ENCODE results near the gene EML4. TPM values are rescaled to one million over a fixed set of nuclear protein-coding genes. Genes with fewer than 3 reads are reported as not detected.

Gene EML4
- total RNA-seq, 1 experiment from 2014 or later: 37.1 TPM

- DNase-seq (ENCODE audit: low read depth): peak; percentile 63
Observed at GRCh38 chr2:42136782-42137124, 32.4 kb upstream of the EML4 start.

- no peak for DNase-seq (ENCODE audit: low read depth)
Observed at GRCh38 chr2:42137125-42137841, 31.9 kb upstream of the EML4 start.

- DNase-seq (ENCODE audit: low read depth): peak; percentile 98
Observed at GRCh38 chr2:42138163-42139015, 30.8 kb upstream of the EML4 start.

- DNase-seq (ENCODE audit: low read depth): no peak
Observed at GRCh38 chr2:42139101-42139500, 30.1 kb upstream of the EML4 start.

- DNase-seq (ENCODE audit: low read depth): peak; percentile 47
Observed at GRCh38 chr2:42140496-42140895, 28.7 kb upstream of the EML4 start.

GRCh38 chr2:42141687-42142546 lies 27.2 kb upstream of the EML4 start:
- DNase-seq (ENCODE audit: low read depth): peak; percentile 69

- no peak for DNase-seq (ENCODE audit: low read depth)
Observed at GRCh38 chr2:42142547-42143184, 26.5 kb upstream of the EML4 start.

GRCh38 chr2:42147641-42148274 lies 21.4 kb upstream of the EML4 start:
- DNase-seq (ENCODE audit: low read depth): peak; percentile 38

- no peak for DNase-seq (ENCODE audit: low read depth)
Observed at GRCh38 chr2:42150159-42150558, 19.0 kb upstream of the EML4 start.

- DNase-seq (ENCODE audit: low read depth): no peak
Observed at GRCh38 chr2:42153944-42154581, 15.1 kb upstream of the EML4 start.

GRCh38 chr2:42156721-42157120 lies 12.4 kb upstream of the EML4 start:
- no peak for DNase-seq (ENCODE audit: low read depth)

- DNase-seq (ENCODE audit: low read depth): no peak
Observed at GRCh38 chr2:42161444-42161843, 7.7 kb upstream of the EML4 start.

GRCh38 chr2:42163444-42164045 lies 5.6 kb upstream of the EML4 start:
- DNase-seq (ENCODE audit: low read depth): no peak

GRCh38 chr2:42164046-42164445 lies 5.1 kb upstream of the EML4 start:
- DNase-seq (ENCODE audit: low read depth): no peak

- DNase-seq (ENCODE audit: low read depth): no peak
Observed at GRCh38 chr2:42164971-42165370, 4.2 kb upstream of the EML4 start.

GRCh38 chr2:42167458-42167857 lies 1.7 kb upstream of the EML4 start:
- DNase-seq (ENCODE audit: low read depth): no peak

GRCh38 chr2:42168459-42169099 lies 574 bp upstream of the EML4 start:
- DNase-seq (ENCODE audit: low read depth): no peak

GRCh38 chr2:42169874-42170521 lies 845 bp downstream of the EML4 start:
- peak; percentile 11 for DNase-seq (ENCODE audit: low read depth)

Measured in RPMI7951 (cell line).